Activated T-cell treated with anti-CD3 and anti-CD28 coated beads for 4 hours (primary cell): ENCODE measurements around the gene POLR1D.
A peak's percentile ranks its signal among the peaks of the same experiment; 100 is the strongest.
"Not testable (repeated sequence)": the region's sequence is repeated elsewhere in the genome, so short reads cannot be mapped to it uniquely, and the experiment has no call there.

ENCODE experiments used
- DNase-seq: peaks from one replicate; pipeline ENCODE4 v3.0.0-alpha.2; 2020

Gene POLR1D

DNA sequence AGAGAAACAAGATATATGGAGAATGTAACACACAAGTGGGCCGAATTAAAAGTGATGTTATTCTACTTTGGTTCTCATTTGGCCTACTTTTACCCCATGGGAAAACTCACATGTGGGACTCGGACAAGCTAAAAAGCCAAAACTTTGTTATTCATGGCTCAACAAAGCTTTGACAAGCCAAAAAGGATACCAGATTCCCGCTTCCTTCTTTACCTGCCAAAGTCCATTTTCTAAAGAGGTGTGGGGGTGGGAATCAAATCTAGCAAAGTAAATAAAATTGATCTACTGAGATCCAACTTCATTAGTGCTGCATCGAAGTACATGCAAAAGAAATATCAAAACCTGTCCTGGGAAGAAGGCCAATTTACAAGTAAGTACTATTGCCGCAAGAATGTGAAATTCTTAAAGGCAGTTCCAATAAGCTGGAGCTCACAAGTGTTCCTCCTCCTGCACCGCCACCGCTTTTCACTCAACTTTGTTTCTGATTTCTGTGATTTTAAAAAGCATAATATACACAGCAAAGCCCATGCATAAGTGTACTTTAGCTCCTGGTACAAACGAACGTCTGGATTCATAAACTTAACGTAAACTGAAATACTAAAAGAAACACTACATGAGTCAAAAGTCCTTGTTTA, 2.5 kb upstream of the POLR1D start:
- no peak for DNase-seq

GRCh38 chr13:27619728-27620376, 1.8 kb upstream of the POLR1D start:
- peak; percentile 21 for DNase-seq

- peak; percentile 95 for DNase-seq
These were observed 1.1 kb upstream of the POLR1D start, which contains the start of gene LNX2 for GRCh38 chr13:27620377-27621115. LNX2 (minus strand) TSS chr13:27620529; CDS start chr13:27581703, 38,826 bp downstream.

DNA sequence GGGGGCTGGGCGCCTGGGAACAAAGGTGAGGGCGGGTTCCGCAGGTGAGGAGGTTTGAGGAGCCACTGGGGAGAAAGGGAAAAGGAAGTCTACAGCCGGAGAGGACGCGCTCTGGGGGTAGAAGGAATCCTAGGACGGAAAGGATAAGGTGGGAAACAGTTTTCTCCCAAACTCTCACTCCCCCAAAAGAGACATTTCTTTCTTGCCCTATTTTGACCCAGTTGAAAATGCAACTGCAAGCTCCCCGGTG, 651 bp upstream of the POLR1D start:
- DNase-seq: no peak

DNA sequence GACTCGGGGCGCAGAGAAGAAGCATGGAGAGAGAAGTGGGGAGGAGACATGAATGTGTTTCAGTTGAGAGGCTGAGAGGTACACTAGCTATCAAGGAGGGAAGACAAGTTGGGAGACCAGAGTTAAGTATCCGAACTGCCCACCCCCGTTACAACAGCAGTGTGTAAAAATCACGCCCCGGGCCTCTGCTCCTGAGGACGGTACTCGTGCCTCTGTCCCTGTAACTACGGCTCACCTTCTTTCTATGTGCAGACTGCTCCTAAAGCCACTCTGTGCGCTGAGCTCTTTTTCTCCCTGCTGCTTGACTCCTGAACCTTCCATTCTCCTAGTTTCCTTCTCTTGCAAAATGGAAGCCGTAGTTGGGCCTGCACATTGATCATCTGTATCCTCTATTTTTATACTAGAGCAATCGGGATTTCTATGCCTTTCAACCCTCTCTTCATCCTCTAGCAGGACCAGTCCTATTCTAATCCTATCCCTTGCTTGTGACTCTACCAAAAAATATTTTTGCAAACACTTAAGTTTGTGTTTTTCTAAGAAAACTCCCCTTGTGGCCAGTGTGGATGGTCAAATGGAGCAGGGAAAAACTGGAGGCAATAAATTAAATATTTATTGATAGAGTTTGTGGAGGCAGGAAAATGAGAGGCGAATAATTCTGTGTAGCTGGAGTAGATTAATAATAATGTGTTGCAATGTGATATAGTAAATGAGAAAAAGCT, 569 bp downstream of the POLR1D start:
- DNase-seq: no peak

GRCh38 chr13:27622881-27623280, 1.2 kb downstream of the POLR1D start:
- no peak for DNase-seq

GRCh38 chr13:27624071-27624470, 2.4 kb downstream of the POLR1D start:
- no peak for DNase-seq

- DNase-seq: no peak
These were observed 4.1 kb downstream of the POLR1D start for GRCh38 chr13:27625839-27626238.

DNA sequence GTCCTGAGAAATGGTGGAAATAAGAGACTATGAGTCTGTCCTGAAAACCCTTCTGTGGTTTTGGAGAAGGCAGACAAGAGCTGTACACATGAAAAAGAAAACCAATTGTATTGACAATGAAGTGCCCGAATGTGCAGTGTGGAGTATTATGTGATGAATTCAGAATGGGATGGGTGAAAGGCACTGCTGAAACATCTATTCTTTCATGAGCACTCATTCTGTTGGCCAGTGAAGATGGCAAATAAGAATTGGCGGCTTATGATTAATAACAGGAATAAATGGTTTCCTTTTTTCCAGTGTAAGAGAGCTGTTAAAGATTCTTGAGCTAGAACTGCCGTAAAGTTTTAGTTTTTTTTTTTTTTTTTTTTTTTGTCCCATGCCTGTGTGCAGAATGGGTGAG, 5.7 kb downstream of the POLR1D start:
- DNase-seq: no peak

DNA sequence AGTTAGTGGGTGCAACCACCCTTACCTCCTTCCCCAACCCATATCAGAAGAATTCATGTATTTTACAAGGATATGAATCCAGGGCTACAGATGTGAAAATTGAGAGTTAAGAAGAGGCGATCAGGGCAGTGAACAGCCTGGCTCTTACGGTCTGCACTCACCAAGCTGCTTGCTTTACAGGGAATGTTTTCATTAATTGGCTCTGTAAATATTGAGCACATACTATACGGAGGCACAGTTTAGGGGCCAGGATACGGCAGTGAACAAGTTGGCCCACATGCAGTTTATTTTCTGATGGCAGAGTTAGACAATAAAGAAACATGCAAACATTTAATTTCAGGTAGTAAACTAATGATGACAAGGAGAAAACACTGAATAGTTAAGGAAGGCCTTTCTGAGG, 6.4 kb downstream of the POLR1D start:
- DNase-seq: no peak

DNA sequence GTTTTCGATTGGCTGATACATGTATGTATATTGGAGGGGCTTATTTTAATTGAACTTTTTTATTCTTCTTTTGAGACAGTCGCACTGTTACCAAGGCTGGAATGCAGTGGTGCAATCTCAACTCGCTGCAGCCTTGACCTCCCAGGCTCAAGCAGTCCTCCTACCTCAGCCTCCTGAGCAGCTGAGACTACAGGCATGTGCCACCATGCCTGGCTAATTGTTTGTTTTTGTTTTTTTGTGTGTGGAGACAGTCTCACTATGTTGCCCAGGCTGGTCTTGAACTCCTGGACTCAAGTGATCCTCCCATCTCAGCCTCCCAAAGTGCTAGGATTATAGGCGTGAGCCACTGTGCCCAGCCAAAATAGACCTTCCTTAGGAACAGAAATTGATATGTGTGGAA, 7.1 kb downstream of the POLR1D start:
- DNase-seq: not testable (repeated sequence)

DNA sequence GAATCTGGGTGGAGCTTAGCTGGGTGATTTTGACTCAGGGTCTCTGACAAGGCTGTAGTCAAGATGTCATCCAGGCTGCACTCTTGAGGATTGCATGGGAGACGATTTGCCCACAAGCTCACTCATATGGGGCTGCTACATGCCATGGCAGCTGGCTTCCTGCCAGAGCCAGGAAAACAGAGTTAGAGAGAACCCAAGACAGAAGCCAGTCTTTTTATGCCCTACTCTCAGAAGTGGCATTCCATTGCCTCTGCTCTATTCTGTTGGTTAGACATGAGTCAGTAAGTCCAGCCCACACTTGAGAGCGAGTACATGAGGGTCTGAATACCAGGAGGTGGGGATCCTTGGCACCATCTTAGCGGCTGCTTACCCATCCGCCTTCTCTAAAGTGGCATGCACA, 9.5 kb downstream of the POLR1D start:
- DNase-seq: no peak

DNA sequence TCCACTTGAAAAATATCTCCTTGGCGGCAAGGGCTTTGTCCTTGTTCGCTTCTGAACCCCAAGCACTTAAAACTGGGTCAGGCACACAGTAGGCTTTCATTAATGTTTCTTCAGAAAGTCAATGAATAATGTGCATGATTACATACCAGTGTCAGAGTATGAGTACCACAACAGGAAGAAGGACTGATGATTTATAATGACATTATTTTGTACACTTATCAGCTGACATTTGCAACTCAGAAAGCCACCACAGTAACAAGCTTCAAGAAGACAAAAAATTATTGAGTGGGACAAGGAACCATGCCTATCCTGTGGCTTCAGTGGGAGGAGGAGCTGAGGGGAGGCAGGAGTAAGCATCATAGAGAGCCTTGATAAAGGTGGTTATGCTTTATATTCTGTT, 10.0 kb downstream of the POLR1D start:
- no peak for DNase-seq

DNA sequence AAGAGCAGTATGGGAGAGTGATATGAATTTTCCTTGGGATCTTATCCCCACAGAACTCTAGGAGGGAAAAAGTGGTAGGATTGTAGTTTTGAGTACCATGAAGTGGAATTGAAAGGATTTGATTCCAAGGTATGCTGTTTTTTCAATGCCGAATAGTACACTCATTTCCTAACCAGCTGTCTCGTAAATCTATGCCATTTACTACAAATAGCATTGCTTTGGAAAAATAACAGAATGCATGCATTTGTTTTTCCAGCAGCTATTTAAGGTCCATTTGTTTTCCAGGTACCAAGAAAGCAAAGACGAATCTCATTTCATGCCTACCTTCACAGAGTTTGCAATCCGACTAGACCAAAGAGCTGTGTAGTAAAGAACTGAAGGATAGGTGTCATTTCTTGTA, 10.5 kb downstream of the POLR1D start:
- DNase-seq: no peak

GRCh38 chr13:27632648-27633047, 11.0 kb downstream of the POLR1D start:
- DNase-seq: no peak

DNA sequence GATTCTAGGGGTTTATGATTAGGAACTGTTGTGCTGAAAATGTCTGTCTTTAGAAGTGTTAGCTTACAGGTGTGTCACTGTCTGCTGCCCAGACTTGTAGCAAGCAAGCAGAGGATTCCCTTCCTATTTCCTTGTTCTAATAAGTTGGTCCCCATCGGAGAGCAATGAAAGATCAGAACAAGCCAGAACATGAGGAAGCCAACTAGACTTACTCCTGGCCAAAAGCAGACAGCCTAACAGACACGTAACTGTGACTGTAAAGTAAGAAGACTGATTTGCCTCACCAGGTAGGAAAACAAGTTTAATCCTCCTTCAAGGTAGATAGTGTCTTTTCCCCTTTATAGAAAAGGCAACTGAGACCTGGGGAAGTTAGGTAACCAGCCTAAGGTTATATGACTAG, 12.5 kb downstream of the POLR1D start:
- no peak for DNase-seq

DNA sequence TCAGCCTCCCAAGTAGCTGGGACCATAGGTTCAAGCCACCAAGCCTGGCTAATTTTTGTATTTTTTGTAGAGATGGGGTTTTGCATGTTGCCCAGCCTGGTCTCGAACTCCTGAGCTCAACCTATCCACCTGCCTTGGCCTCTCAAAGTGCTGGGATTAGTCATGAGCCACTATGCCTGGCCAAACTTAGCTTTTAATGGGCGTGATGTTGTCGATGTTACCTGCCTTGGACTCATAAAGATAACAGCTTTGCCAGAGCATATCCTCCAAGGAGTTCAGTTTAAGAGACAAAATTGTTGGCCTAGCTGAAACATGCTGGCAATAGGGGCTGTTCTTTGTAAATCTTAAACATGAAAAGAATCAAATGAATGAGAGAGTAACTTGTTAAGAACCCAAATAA, 13.1 kb downstream of the POLR1D start:
- DNase-seq: no peak

DNA sequence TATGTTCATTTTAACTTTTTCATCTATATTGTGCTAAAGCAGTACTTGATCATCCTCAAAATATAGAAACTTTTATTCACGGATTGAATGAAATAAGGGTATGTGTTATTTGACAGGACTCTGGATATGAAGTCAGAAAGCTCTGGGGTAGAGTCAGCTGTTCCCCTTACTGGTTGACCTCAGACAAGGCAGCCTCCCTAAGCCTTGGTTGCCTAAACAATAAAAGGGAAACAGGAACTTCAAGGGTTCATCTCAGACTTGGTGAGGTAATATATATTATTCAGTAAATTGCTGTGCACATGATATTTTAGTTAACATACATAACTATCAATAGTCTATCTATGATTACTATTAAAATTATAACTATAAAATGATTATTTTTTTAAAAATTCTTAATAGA, 13.6 kb downstream of the POLR1D start:
- DNase-seq: no peak

DNA sequence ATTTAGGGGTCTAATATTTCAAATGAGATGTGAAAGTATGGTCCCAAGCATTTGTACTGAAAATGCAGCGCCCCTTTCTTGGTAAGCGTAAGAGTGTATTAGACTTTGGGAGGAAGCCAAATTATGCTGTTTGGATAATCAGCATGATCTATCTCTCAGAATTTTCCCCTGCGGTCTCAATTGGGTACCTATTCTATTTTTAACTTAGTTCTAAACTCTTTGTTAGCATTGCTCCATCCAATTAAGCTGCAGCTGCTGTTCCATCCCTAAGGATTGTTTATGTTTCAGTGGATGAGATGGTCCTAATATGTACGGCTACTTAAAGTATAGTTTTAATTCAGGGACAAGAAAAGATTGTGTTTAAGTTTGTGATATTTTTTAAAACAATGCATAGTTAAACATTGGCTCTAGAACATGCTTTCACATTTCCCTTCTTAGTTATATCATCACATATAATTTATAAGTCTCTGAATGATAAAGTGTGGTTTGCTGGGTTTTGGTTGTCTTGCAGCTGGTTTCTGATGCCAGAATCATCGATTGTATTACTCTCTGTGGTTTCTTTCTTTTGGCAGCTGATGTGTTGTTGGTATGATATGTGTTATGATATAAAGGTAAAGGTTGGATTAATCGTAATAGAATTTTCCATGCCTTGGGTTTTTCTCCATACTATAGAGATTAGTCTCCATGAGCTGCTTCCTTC, 15.0 kb downstream of the POLR1D start:
- DNase-seq: no peak

DNA sequence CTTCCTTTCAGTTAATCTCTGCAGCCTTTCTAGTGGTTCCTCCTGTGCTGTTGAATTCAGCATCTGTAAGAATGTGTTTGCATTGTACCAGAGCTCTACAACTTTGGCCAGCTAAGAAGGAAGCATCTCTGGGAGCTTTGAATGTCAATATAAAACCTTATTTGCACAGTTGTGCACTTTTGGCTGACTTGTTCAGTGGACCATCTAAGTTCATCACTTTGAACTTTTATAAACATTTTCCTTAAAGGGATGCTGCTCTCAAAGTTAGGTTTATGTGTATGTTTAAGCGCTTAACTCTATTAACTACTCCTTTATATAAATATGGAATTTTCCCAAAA, 15.6 kb downstream of the POLR1D start:
- no peak for DNase-seq

DNA sequence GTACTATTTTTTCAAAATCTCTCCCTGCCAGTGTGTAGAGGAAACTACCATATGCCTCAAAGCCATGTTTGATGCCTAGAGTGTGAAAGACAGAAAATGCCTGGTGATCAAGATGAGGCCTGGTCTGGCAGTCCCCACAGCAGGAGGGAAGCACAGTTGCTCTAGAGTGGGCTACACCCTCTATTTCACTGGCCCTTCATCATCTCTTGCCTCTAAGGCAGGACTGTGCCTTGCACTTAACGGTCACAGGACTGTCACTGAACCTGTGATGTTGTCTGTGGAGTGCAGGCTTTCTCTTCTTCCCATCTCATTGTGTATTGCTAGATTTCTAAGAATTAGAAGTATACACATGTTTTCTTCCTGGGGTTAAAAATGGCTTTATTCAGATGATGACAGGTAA, 16.3 kb downstream of the POLR1D start:
- no peak for DNase-seq

DNA sequence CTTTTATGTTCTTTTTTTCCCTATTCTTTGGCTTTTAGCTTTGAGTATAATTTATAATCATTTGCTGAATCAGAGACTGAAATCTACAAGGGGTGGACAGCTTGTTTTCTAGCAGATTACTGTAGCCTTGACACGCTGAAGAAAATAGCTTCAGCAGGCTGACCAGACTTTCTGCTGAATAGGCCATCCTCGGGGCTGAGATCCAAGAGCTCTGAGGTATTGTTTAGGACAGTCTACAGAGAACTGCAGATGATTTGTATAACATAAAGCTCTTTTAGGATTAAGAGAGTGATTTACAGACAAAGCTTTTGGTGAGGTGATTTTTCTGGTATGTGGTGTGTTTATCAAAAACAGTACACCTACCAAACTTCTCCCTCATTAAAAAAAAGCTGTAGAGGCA, 16.8 kb downstream of the POLR1D start:
- no peak for DNase-seq

GRCh38 chr13:27639186-27639585, 17.5 kb downstream of the POLR1D start:
- no peak for DNase-seq
